ENCODE results near the gene PSMA6. TPM values are rescaled to one million over a fixed set of nuclear protein-coding genes. Genes with fewer than 3 reads are reported as not detected.

PSMA6 gene
- total RNA-seq, 1 experiment from 2014 or later = 210 TPM

DNA sequence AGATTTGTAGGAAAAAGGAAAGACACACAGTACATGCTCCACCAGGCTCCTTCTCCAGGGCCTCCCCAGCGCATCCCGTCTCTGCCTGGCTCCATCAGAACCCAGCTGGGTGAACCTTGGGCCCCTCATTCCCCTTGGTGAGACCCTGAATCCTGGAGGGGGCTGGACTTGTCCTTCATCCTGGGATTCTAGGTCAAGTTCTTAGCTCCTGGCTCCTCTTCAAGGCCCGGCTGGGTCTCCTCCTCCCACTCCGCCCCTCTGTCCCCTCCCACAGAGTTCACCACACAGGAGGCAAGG lies 49.2 kb downstream of the PSMA6 start:
- Mint-ChIP-seq H3K27ac (no peak overlapping the region), H3K27me3 (ENCODE audit: low read depth) (no peaks in the 10 kb centered on the region), H3K36me3 (no peaks in the 10 kb centered on the region), H3K9me3 (no peaks in the 10 kb centered on the region), H3K4me3 (no peak overlapping the region), H3K4me1 (peaks cover 29% of the 10 kb centered on the region)
- TF ChIP-seq TP53 (CRISPR knock-in tag; IDR thresholded peaks at IDR 0.05) (no peak), ZMAT4 (CRISPR knock-in tag; IDR thresholded peaks at IDR 0.05) (no peak), TEAD1 (CRISPR knock-in tag; IDR thresholded peaks at IDR 0.05) (0 out of 2 replicates have a peak, but pooled peaks have one; percentile 45)
- CTCF ChIA-PET = interaction anchor here (0.7 to 1.3 kb wide), 2 partner anchors 8 to 73 kb away, joined by 4 read pairs; no protein-coding TSS in a partner anchor
- ATAC-seq (peak; percentile 82), DNase-seq (ENCODE audit: low spot score) (peak; percentile 58)
- POLR2A ChIA-PET = interaction anchor here (0.6 to 1.5 kb wide), 4 partner anchors 8 to 468 kb away, joined by 3 to 5 read pairs (median 3); no protein-coding TSS in a partner anchor

- Mint-ChIP-seq H3K4me3 (no peak overlapping the region), H3K27ac (no peak overlapping the region), H3K27me3 (ENCODE audit: low read depth) (no peaks in the 10 kb centered on the region), H3K9me3 (no peaks in the 10 kb centered on the region), H3K36me3 (no peaks in the 10 kb centered on the region), H3K4me1 (peaks cover 25% of the 10 kb centered on the region)
- ChIA-PET POLR2A (interaction anchor here (0.6 to 1.5 kb wide), 4 partner anchors 9 to 469 kb away, joined by 3 to 5 read pairs (median 3); no protein-coding TSS in a partner anchor), CTCF (interaction anchor here (0.7 to 1.3 kb wide), 2 partner anchors 9 to 72 kb away, joined by 4 read pairs; no protein-coding TSS in a partner anchor)
- DNase-seq (ENCODE audit: low spot score) (no peak), ATAC-seq (peak; percentile 6)
- TF ChIP-seq TEAD1 (CRISPR knock-in tag; IDR thresholded peaks at IDR 0.05) (0 out of 2 replicates have a peak, but pooled peaks have one; percentile 1), GRHL2 (CRISPR knock-in tag; IDR thresholded peaks at IDR 0.05; ENCODE audit: insufficient replicate concordance, severe bottlenecking) (no peak)
- TF ChIP-seq, protein P1, sequence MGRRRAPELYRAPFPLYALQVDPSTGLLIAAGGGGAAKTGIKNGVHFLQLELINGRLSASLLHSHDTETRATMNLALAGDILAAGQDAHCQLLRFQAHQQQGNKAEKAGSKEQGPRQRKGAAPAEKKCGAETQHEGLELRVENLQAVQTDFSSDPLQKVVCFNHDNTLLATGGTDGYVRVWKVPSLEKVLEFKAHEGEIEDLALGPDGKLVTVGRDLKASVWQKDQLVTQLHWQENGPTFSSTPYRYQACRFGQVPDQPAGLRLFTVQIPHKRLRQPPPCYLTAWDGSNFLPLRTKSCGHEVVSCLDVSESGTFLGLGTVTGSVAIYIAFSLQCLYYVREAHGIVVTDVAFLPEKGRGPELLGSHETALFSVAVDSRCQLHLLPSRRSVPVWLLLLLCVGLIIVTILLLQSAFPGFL (CRISPR knock-in tag; IDR thresholded peaks at IDR 0.05; ENCODE audit: borderline replicate concordance) = peak; percentile 57; the same call in 1 of the 2 replicates
Measured at GRCh38 chr14:35341751-35342488, 49.7 kb downstream of the PSMA6 start.

DNA sequence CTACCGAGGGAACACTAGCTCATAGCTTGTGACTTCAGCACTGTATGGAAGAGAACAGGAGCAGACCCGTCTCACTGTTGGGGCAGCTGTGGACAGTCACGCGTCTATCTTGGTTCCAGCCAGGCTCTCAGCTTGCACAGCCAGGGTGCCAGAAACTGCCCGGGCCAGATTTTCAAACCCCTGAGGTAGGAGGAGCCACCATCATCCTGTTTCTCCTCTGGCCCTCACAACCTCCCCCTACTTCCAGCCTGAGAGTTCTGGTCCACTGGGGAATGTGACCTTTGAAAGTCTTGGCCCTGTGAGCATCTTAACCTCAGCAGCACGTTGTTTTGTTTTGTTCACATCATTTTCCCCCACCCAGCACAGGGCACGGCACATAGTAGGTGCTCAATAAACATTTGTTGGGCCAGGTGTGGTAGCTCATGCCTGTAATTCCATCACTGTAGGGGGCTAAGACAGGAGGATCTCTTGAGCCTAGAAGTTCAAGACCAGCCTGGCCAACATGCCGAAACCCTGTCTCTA lies 50.4 kb downstream of the PSMA6 start:
- H3K27ac Mint-ChIP-seq = no peak overlapping the region
- ChIA-PET POLR2A (interaction anchor here (1.5 kb wide), 1 partner anchor 10 kb away, joined by 5 read pairs; no protein-coding TSS in a partner anchor), CTCF (no interaction called here)
- no peaks in the 10 kb centered on the region for H3K27me3 Mint-ChIP-seq (ENCODE audit: low read depth)
- H3K9me3 Mint-ChIP-seq = no peaks in the 10 kb centered on the region
- no peak overlapping the region for H3K4me3 Mint-ChIP-seq
- no peak for DNase-seq (ENCODE audit: low spot score)
- no peaks in the 10 kb centered on the region for H3K36me3 Mint-ChIP-seq
- TF ChIP-seq SP1 (CRISPR knock-in tag; conservative IDR thresholded peaks at IDR 0.05) = no peak
- no peak for TF ChIP-seq OVOL2 (CRISPR knock-in tag; IDR thresholded peaks at IDR 0.05; ENCODE audit: borderline replicate concordance)
- TF ChIP-seq GTF2I (CRISPR knock-in tag; conservative IDR thresholded peaks at IDR 0.05) = no peak
- no peak for TF ChIP-seq NR1H2 (CRISPR knock-in tag; IDR thresholded peaks at IDR 0.05)
- TF ChIP-seq ZSCAN18 (CRISPR knock-in tag; IDR thresholded peaks at IDR 0.05) = no peak
- TF ChIP-seq JUN (CRISPR knock-in tag; IDR thresholded peaks at IDR 0.05) = no peak
- no peak for TF ChIP-seq ZBTB21 (CRISPR knock-in tag; IDR thresholded peaks at IDR 0.05; ENCODE audit: borderline replicate concordance)
- TF ChIP-seq RELA (CRISPR knock-in tag; IDR thresholded peaks at IDR 0.05; ENCODE audit: borderline replicate concordance) = no peak
- TF ChIP-seq ZNF532 (CRISPR knock-in tag; IDR thresholded peaks at IDR 0.05; ENCODE audit: borderline replicate concordance) = no peak
- no peak for TF ChIP-seq ERG (CRISPR knock-in tag; IDR thresholded peaks at IDR 0.05)
- TF ChIP-seq NFE2L1 (CRISPR knock-in tag; IDR thresholded peaks at IDR 0.05) = no peak
- ATAC-seq = no peak
- peaks cover 25% of the 10 kb centered on the region for H3K4me1 Mint-ChIP-seq
